ENCODE results near the gene SYDE1. TPM values are rescaled to one million over a fixed set of nuclear protein-coding genes. Genes with fewer than 3 reads are reported as not detected.

Gene SYDE1
- total and polyA plus RNA-seq, 10 of the 15 experiments (the other 5 are each of a cell fraction or from before 2014, with no cell fraction given) = not detected

DNA sequence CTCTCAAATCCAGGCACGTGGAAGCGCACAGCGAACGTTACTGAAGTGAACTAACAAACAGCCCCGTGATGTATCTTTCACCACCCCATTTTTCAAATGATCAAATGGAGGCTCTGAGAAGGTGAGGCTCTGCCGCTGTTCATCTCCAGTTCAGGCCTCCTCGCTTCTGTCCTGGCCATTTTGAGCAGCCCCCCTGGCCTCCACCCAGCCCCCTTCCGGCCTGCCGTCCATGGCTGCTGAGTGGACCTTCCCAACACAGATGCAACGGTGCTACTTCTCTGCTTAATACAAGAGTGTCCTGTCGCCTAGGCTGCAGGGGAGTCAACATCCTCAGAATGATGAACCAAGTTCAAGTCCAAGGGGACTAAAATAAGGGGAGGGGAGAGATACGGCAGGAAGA, 9.7 kb downstream of the SYDE1 start:
- TF ChIP-seq NR2C2 (IDR thresholded peaks at IDR 0.05; ENCODE audit: borderline replicate concordance, control insufficient read depth, insufficient read length, low read depth) (no peak), NBN (IDR thresholded peaks at IDR 0.05) (no peak), HDAC6 (IDR thresholded peaks at IDR 0.05; ENCODE audit: unreplicated experiment) (no peak), CHD1 (IDR thresholded peaks at IDR 0.05; ENCODE audit: low read depth, low read length) (no peak), BACH1 (IDR thresholded peaks at IDR 0.05; ENCODE audit: borderline replicate concordance) (no peak), EGR1 (IDR thresholded peaks at IDR 0.05; ENCODE audit: borderline replicate concordance in 1 of 2, low read depth in 2 of 2, low read length in 2 of 2) (no peak), ASH2L (IDR thresholded peaks at IDR 0.05; ENCODE audit: borderline replicate concordance, low read depth) (no peak), RUNX3 (IDR thresholded peaks at IDR 0.05; ENCODE audit: low read length) (no peak), PAX5 (IDR thresholded peaks at IDR 0.05; ENCODE audit: borderline replicate concordance, low read depth, low read length) (no peak)
- H3K36me3 ChIP-seq (ENCODE audit: control insufficient read depth in 2 of 2, insufficient read depth in 2 of 2, low read length in 1 of 2) = peaks cover 5 to 11% of the 10 kb centered on the region in 2 experiments; a peak in 3 of 4 replicates
- DNase-seq (ENCODE audit: low read depth, low spot score) (no peak), ATAC-seq (no peak), FAIRE-seq (no peak)
- H2AFZ ChIP-seq (ENCODE audit: control insufficient read depth, low read depth, low read length) = no peak overlapping the region
- no peaks in the 10 kb centered on the region for H3K9me3 ChIP-seq (replicated peaks; ENCODE audit: control insufficient read depth, insufficient read depth, low read length)
- H3K27ac ChIP-seq (ENCODE audit: control insufficient read depth, insufficient read depth) = no peak overlapping the region
- ChIA-PET RAD21 (ENCODE audit: unreplicated experiment) (no interaction called here), CTCF (interaction anchor here (0.8 to 0.9 kb wide), 2 partner anchors 16 to 248 kb away, joined by 3 to 4 read pairs; no protein-coding TSS in a partner anchor), POLR2A (no interaction called here), SMC1A (ENCODE audit: uncharacterized antibody, unreplicated experiment) (no interaction called here)
- H3K27me3 ChIP-seq (replicated peaks in 1 of 2; ENCODE audit: control insufficient read depth in 2 of 2, insufficient read depth in 2 of 2, low read length in 1 of 2) = no peaks in the 10 kb centered on the region
- H3K9ac ChIP-seq (ENCODE audit: control insufficient read depth, insufficient read depth, low read length) = no peak overlapping the region
- H3K4me3 ChIP-seq = no peak overlapping the region
- WGBS (ENCODE audit: insufficient coverage, insufficient replicate concordance, low lambda C conversion rate, missing lambda C conversion rate) = 88% methylated on average over 12 of the region's 12 CpGs
- H3K79me2 ChIP-seq (ENCODE audit: control insufficient read depth, insufficient read depth, low read length) = no peaks in the 10 kb centered on the region
- in situ Hi-C loops (cut with MboI) (no loop called here), intact Hi-C loops (cut with micrococcal nuclease; ENCODE audit: unreplicated experiment) (no loop called here)
- no peaks in the 10 kb centered on the region for H4K20me1 ChIP-seq (ENCODE audit: control insufficient read depth, insufficient read depth)
- BruUV-seq (replicated peaks) = no TSS peak
- H3K4me1 ChIP-seq (ENCODE audit: control insufficient read depth, insufficient read depth, low read length) = no peaks in the 10 kb centered on the region
- no peak overlapping the region for H3K4me2 ChIP-seq (ENCODE audit: control insufficient read depth, insufficient read depth)

DNA sequence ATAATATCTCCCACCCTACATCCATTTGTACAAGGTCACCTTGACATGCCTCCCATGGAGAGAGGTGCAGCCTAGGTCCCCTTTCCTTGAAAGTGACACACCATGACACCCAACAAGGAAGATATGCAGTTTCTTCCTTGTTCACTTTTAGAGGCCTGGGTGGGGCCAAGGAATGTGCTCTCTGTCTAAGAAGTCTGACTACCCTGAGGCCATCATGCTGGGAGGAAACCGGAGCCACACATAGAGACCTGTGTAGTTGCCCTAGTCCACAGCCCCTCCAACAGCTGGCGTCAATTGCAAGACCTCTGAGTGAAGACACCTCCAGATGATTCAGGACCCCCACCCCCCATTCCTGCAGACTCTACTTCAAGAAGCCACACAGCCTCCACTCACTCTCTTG, 11.0 kb downstream of the SYDE1 start:
- ChIA-PET POLR2A (no interaction called here), CTCF (no interaction called here), SMC1A (ENCODE audit: uncharacterized antibody, unreplicated experiment) (no interaction called here), RAD21 (ENCODE audit: unreplicated experiment) (no interaction called here)
- Histone ChIP-seq H3K9me3 (replicated peaks; ENCODE audit: control insufficient read depth, insufficient read depth, low read length) (no peaks in the 10 kb centered on the region), H2AFZ (ENCODE audit: control insufficient read depth, low read depth, low read length) (no peak overlapping the region), H3K27ac (ENCODE audit: control insufficient read depth, insufficient read depth) (no peak overlapping the region), H4K20me1 (ENCODE audit: control insufficient read depth, insufficient read depth) (no peaks in the 10 kb centered on the region), H3K4me3 (no peak overlapping the region), H3K9ac (ENCODE audit: control insufficient read depth, insufficient read depth, low read length) (no peak overlapping the region), H3K27me3 (replicated peaks in 1 of 2; ENCODE audit: control insufficient read depth in 2 of 2, insufficient read depth in 2 of 2, low read length in 1 of 2) (no peaks in the 10 kb centered on the region), H3K4me1 (ENCODE audit: control insufficient read depth, insufficient read depth, low read length) (no peaks in the 10 kb centered on the region), H3K36me3 (ENCODE audit: control insufficient read depth in 2 of 2, insufficient read depth in 2 of 2, low read length in 1 of 2) (peaks cover 5 to 11% of the 10 kb centered on the region in 2 experiments; a peak in 3 of 4 replicates), H3K79me2 (ENCODE audit: control insufficient read depth, insufficient read depth, low read length) (no peaks in the 10 kb centered on the region), H3K4me2 (ENCODE audit: control insufficient read depth, insufficient read depth) (no peak overlapping the region)
- no peak for FAIRE-seq
- ATAC-seq = no peak
- intact Hi-C loops (cut with micrococcal nuclease; ENCODE audit: unreplicated experiment) = no loop called here
- WGBS (ENCODE audit: insufficient coverage, insufficient replicate concordance, low lambda C conversion rate, missing lambda C conversion rate) = 100% methylated on average over 2 of the region's 2 CpGs
- in situ Hi-C loops (cut with MboI) = no loop called here
- no TSS peak for BruUV-seq (replicated peaks)
- DNase-seq (ENCODE audit: low read depth, low spot score) = no peak
- TF ChIP-seq SMARCA5 (IDR thresholded peaks at IDR 0.05) (no peak), MTA3 (IDR thresholded peaks at IDR 0.05; ENCODE audit: borderline replicate concordance, low read length) (no peak), EZH2 (IDR thresholded peaks at IDR 0.05; ENCODE audit: borderline replicate concordance, control insufficient read depth, low read depth, low read length) (no peak), IKZF1 (conservative IDR thresholded peaks at IDR 0.05) (no peak), PAX8 (IDR thresholded peaks at IDR 0.05) (no peak), PML (IDR thresholded peaks at IDR 0.05; ENCODE audit: low read length) (no peak), CBX5 (IDR thresholded peaks at IDR 0.05; ENCODE audit: low read depth) (no peak), NFYA (IDR thresholded peaks at IDR 0.05; ENCODE audit: borderline replicate concordance, low read depth, low read length) (no peak), ZNF207 (IDR thresholded peaks at IDR 0.05; ENCODE audit: borderline replicate concordance) (no peak)
- TF ChIP-seq, protein P1, sequence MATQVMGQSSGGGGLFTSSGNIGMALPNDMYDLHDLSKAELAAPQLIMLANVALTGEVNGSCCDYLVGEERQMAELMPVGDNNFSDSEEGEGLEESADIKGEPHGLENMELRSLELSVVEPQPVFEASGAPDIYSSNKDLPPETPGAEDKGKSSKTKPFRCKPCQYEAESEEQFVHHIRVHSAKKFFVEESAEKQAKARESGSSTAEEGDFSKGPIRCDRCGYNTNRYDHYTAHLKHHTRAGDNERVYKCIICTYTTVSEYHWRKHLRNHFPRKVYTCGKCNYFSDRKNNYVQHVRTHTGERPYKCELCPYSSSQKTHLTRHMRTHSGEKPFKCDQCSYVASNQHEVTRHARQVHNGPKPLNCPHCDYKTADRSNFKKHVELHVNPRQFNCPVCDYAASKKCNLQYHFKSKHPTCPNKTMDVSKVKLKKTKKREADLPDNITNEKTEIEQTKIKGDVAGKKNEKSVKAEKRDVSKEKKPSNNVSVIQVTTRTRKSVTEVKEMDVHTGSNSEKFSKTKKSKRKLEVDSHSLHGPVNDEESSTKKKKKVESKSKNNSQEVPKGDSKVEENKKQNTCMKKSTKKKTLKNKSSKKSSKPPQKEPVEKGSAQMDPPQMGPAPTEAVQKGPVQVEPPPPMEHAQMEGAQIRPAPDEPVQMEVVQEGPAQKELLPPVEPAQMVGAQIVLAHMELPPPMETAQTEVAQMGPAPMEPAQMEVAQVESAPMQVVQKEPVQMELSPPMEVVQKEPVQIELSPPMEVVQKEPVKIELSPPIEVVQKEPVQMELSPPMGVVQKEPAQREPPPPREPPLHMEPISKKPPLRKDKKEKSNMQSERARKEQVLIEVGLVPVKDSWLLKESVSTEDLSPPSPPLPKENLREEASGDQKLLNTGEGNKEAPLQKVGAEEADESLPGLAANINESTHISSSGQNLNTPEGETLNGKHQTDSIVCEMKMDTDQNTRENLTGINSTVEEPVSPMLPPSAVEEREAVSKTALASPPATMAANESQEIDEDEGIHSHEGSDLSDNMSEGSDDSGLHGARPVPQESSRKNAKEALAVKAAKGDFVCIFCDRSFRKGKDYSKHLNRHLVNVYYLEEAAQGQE (IDR thresholded peaks at IDR 0.05; ENCODE audit: low read depth, low read length) = no peak
